HFFc6 (cell line): ENCODE results near the gene LIN9. TPM values are rescaled to one million over a fixed set of nuclear protein-coding genes. Genes with fewer than 3 reads are reported as not detected.
"Not testable (repeated sequence)": the region's sequence is repeated elsewhere in the genome, so short reads cannot be mapped to it uniquely, and the experiment has no call there.

Experiments
- DNase-seq: peaks from one replicate; pipeline ENCODE4 v3.0.0-alpha.2; 2018
- H3K27ac Mint-ChIP-seq: 2 replicates; pipeline ENCODE4 v1.8.0; 2020; ENCODE audit warnings: mild to moderate bottlenecking, mixed read lengths
- H3K27me3 Mint-ChIP-seq: 2 replicates; pipeline ENCODE4 v1.8.0; 2021; ENCODE audit warnings: mild to moderate bottlenecking, moderate library complexity, mixed read lengths; ENCODE audit not compliant: insufficient read depth
- H3K36me3 Mint-ChIP-seq: 2 replicates; pipeline ENCODE4 v1.8.0; 2021; ENCODE audit warnings: low read depth, mixed read lengths
- H3K4me1 Mint-ChIP-seq: 2 replicates; pipeline ENCODE4 v1.8.0; 2020; ENCODE audit warnings: low read depth, mixed read lengths
- H3K4me3 Mint-ChIP-seq: 2 replicates; pipeline ENCODE4 v1.8.0; 2020; ENCODE audit warnings: mild to moderate bottlenecking, moderate library complexity, mixed read lengths
- H3K9me3 Mint-ChIP-seq: 2 replicates; pipeline ENCODE4 v1.8.0; 2020; ENCODE audit warnings: mild to moderate bottlenecking, mixed read lengths
- total RNA-seq, 6 experiments: library from RNA; stranded (reverse); fragmentation: NEBNext Ultra II Directional; extraction: Animal tissue kit (Norgen Biotek cat#: 25700); gene quantifications; 2 replicates in 1 of 6; 3 replicates in 5 of 6; pipeline ENCODE4 v1.2.3, GENCODE V29; 2021
- TF ChIP-seq, protein P1 (sequence below): fragments of 200-600 bp; sonication (generic); IDR thresholded peaks from 2 replicates; pipeline ENCODE4 v1.5.0; 2021; ENCODE audit warnings: antibody characterized with exemption, mild to moderate bottlenecking

Gene LIN9
- total RNA-seq, 6 experiments from 2014 or later: 3.6 to 5.2 (median 4.5) TPM

DNA sequence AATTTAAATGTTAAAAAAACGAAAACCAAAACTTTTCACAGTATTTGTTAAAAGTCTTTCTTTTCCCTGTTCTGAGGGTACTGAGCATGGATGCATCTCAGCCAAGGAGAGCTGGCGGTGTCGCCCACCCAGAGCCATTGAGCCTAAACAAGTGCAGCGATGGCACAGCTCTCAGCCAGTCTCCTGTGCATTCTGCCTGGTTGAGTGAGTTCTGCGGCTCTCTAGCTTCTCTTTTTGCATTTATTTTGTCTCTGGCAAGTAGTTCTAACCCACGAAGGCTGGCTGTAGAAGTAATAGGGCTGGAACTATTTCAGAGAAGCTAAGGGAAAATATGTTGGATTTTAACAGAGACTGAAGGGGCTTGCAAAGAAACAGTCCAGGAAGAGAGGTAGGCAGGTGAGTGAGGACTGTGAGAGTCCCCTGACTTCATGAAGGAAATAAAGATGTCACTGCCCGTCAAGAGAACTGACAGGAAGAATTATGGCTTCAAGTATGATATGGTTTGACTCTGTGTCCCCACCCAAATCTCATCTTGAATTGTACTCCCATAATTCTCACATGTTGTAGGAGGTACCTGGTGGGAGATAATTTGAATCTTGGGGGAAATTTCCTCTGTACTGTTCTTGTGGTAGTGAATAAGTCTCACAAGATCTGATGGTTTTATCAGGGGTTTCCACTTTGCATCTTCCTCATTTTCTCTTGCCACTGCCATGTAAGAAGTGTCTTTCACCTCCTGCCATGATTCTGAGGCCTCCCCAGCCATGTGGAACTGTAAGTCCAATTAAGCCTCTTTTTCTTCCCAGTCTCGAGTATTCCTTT lies 35.7 kb upstream of the LIN9 start:
- no peak overlapping the region for H3K27ac Mint-ChIP-seq
- no peak for DNase-seq

DNA sequence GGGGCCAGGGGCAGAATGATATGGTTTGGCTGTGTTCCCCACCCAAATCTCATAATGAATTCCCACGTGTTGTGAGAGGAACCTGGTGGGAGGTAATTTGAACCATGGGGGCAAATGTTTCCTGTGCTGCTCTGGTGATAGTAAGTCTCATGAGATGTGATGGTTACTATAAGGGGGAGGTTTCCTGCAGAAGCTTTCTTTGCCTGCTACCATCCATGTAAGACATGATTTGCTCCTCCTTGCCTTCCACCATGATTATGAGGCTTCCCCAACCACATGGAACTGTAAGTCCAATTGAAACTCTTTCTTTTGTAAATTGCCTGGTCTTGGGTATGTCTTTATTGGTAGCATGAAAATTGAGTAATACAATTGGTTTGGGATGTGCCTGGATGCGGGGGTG lies 33.7 kb upstream of the LIN9 start:
- Mint-ChIP-seq H3K27ac (no peak overlapping the region), H3K4me1 (no peaks in the 10 kb centered on the region), H3K36me3 (peaks cover 10% of the 10 kb centered on the region), H3K27me3 (peaks cover 18% of the 10 kb centered on the region), H3K4me3 (no peak overlapping the region), H3K9me3 (peaks cover 18% of the 10 kb centered on the region)
- TF ChIP-seq, protein P1, sequence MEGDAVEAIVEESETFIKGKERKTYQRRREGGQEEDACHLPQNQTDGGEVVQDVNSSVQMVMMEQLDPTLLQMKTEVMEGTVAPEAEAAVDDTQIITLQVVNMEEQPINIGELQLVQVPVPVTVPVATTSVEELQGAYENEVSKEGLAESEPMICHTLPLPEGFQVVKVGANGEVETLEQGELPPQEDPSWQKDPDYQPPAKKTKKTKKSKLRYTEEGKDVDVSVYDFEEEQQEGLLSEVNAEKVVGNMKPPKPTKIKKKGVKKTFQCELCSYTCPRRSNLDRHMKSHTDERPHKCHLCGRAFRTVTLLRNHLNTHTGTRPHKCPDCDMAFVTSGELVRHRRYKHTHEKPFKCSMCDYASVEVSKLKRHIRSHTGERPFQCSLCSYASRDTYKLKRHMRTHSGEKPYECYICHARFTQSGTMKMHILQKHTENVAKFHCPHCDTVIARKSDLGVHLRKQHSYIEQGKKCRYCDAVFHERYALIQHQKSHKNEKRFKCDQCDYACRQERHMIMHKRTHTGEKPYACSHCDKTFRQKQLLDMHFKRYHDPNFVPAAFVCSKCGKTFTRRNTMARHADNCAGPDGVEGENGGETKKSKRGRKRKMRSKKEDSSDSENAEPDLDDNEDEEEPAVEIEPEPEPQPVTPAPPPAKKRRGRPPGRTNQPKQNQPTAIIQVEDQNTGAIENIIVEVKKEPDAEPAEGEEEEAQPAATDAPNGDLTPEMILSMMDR: no peak
- DNase-seq: no peak

More for the DNA sequence above, 35.7 kb upstream of the LIN9 start:
- Mint-ChIP-seq H3K27me3 (peaks cover 19% of the 10 kb centered on the region), H3K36me3 (peaks cover 10% of the 10 kb centered on the region), H3K4me3 (no peak overlapping the region), H3K4me1 (no peaks in the 10 kb centered on the region), H3K9me3 (peaks cover 18% of the 10 kb centered on the region)
- TF ChIP-seq, protein P1: no peak

DNA sequence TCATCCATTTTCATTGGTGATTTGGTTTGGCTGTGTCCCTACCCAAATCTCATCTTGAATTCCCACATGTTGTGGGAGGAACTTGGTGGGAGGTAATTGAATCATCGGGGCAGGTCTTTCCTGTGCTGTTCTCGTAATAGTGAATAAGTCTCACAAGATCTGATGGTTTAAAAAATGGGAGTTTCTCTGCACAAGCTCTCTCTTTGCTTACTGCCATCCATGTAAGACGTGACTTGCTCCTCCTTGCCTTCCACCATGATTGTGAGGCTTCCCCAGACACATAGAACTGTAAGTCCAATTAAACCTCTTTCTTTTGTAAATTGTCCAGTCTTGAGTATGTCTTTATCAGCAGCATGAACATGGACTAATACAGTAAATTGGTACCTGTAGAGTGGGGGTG lies 31.1 kb upstream of the LIN9 start:
- H3K27ac Mint-ChIP-seq, H3K4me1 Mint-ChIP-seq, H3K4me3 Mint-ChIP-seq, DNase-seq: not testable (repeated sequence)
- Mint-ChIP-seq H3K36me3 (peaks cover 10% of the 10 kb centered on the region), H3K9me3 (peaks cover 18% of the 10 kb centered on the region), H3K27me3 (peaks cover 22% of the 10 kb centered on the region)

DNA sequence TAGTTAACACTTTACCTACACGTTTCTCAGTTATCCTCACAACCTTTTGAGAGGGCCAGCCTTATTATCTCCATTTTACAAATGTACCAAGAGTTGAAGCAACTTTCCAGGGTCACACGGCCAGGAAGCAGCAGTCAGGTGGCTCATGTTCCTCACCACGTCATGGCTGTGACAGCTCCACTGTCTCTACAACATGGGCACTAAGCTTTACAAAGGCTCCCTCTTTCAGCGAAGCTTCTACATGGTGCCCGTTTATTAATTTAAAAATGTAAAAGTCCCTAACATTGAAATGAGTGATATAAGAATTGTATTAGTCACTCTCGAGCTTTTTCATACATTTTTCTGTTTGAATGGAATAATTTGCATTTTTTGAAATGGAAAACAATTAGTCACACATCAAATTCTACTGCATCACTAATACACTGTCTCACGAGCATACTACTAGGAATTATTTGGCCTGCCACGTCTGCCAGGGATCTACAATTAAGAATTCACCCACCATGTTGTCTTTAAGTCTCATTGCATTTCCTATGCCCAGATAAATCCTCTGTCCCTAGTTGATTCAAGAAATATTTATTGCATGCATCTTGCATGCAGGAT lies 28.4 kb upstream of the LIN9 start:
- H3K27ac Mint-ChIP-seq: no peak overlapping the region
- peaks cover 18% of the 10 kb centered on the region for H3K9me3 Mint-ChIP-seq
- no peak for DNase-seq
- TF ChIP-seq, protein P1: no peak
- H3K36me3 Mint-ChIP-seq: peaks cover 10% of the 10 kb centered on the region
- H3K4me3 Mint-ChIP-seq: no peak overlapping the region
- H3K27me3 Mint-ChIP-seq: peaks cover 20% of the 10 kb centered on the region
- peaks cover 11% of the 10 kb centered on the region for H3K4me1 Mint-ChIP-seq

DNA sequence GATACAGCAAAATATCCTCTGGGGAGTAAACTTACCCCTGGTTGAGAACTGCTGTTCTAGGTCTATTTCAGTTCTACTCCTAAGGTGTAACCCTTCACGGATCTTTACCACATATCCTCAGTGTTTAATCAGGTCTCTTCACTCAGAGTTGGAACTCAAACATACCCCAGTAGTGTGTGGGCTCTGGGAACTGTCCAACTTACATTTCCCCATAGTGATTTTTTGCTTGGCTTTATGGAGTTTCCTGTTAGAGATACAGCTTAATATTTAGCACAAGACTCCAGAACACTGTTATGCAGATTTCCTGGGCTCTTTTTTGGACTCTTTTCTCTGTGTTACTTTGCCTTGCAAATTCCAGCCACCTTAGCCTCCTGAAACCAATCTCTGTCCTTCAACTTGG lies 26.7 kb upstream of the LIN9 start:
- peaks cover 6% of the 10 kb centered on the region for H3K36me3 Mint-ChIP-seq
- no peak for DNase-seq
- peaks cover 10% of the 10 kb centered on the region for H3K27me3 Mint-ChIP-seq
- H3K9me3 Mint-ChIP-seq: peaks cover 10% of the 10 kb centered on the region
- H3K4me1 Mint-ChIP-seq: peaks cover 11% of the 10 kb centered on the region
- H3K4me3 Mint-ChIP-seq: no peak overlapping the region
- TF ChIP-seq, protein P1: no peak
- H3K27ac Mint-ChIP-seq: no peak overlapping the region

DNA sequence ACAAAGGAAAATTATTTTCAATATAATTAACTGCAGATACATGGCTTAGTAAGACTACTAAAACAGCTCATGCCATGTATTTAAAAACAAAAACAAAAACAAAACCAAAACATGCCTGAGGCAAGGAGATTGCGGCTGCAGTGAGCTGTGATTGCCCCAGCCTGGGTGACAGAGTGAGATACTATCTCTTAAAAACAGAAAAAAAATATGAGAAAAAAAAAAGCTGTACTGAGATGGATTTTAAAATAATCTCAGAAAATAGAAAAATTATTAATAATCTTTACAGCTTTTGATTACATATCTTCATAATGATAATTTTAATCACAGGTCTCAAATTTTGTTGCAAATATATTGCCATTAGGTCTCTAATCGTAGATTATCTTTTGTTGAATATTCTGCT lies 24.0 kb upstream of the LIN9 start:
- H3K27me3 Mint-ChIP-seq: peaks cover 4% of the 10 kb centered on the region
- DNase-seq: peak; percentile 13
- H3K4me3 Mint-ChIP-seq: peak overlapping the region; percentile 75
- no peak overlapping the region for H3K27ac Mint-ChIP-seq
- H3K9me3 Mint-ChIP-seq: no peaks in the 10 kb centered on the region
- H3K36me3 Mint-ChIP-seq: no peaks in the 10 kb centered on the region
- H3K4me1 Mint-ChIP-seq: peaks cover 11% of the 10 kb centered on the region
- TF ChIP-seq, protein P1: no peak
